Ovary (tissue), 3 donors: ENCODE results near the gene ATG14.

Experiments used
- EP300 ChIP-seq: sonication (generic); formaldehyde crosslinking; IDR thresholded peaks from one replicate; pipeline ENCODE4 v1.6.1; 2017; ENCODE audit warnings: antibody characterized with exemption
- TF ChIP-seq, protein P1 (sequence below), 3 donors: fragments of 450-650 bp in 2 of 3; fragments of 200-600 bp in 1 of 3; IDR thresholded peaks; one replicate each; pipeline versions ENCODE4 v1.5.1 to v1.8.0; 2016 to 2022; ENCODE audit warnings: antibody characterized with exemption in 3 of 3, mild to moderate bottlenecking in 1 of 3
- donor health status: DM: no; HTN: no; CAD: no.

DNA sequence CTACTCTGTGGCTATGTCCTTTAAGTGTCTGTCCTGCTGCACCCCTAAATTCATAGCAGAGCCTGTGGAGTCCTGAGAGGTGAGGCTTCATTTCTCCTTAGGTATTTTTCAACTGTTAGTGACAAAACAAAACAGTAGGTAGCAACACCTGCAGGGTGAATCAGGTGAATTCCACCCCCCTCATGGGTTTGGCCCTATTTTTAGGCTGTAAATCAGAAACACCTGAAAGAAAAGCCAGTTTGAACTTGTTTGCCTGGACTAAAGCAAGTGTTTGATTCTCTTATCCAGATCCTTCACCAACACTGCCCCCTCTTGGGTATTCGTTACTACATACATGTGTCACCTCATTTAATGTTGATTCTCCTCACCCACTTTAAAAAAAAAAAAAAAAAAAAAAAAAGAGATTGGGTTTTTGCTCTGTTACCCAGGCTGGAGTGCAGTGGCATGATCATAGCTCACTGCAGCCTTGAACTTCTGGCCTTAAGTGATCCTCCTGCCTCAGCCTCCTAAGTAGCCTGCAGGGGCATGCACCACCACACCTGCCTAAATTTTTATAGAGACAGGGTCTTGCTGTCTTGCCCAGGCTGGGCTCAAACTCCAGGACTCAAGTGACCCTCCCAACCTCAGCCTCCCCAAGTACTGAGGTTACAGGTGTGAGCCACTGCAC lies 18.5 kb upstream of the ATG14 start:
- TF ChIP-seq EP300 = no peak
- TF ChIP-seq, protein P1, sequence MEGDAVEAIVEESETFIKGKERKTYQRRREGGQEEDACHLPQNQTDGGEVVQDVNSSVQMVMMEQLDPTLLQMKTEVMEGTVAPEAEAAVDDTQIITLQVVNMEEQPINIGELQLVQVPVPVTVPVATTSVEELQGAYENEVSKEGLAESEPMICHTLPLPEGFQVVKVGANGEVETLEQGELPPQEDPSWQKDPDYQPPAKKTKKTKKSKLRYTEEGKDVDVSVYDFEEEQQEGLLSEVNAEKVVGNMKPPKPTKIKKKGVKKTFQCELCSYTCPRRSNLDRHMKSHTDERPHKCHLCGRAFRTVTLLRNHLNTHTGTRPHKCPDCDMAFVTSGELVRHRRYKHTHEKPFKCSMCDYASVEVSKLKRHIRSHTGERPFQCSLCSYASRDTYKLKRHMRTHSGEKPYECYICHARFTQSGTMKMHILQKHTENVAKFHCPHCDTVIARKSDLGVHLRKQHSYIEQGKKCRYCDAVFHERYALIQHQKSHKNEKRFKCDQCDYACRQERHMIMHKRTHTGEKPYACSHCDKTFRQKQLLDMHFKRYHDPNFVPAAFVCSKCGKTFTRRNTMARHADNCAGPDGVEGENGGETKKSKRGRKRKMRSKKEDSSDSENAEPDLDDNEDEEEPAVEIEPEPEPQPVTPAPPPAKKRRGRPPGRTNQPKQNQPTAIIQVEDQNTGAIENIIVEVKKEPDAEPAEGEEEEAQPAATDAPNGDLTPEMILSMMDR (IDR thresholded peaks at IDR 0.05) = peak in 1 of 3 donors; percentile 18
